DND-41 (cell line): ENCODE results near the gene GSTO1.

Source experiments
- ATAC-seq: fragments of 200-7000 bp; cut with Tn5 transposase; 3 replicates; pipeline ENCODE4 v1.9.1; 2021; ENCODE audit warnings: low read depth; ENCODE audit not compliant: insufficient read depth
- DNase-seq: peaks from one replicate; pipeline ENCODE4 v3.0.0-alpha.2; 2020
- H2AFZ ChIP-seq: 2 replicates; pipeline ENCODE4 v1.6.0; 2012; ENCODE audit warnings: low read depth, low read length
- H3K27ac ChIP-seq: 2 replicates; pipeline ENCODE4 v1.5.1; 2012; ENCODE audit warnings: low read length, inconsistent platforms
- H3K27me3 ChIP-seq: fragments of 200-600 bp; sonication (generic); 2 replicates; pipeline ENCODE4 v1.6.0; 2012; ENCODE audit warnings: low read length, mild to moderate bottlenecking, inconsistent platforms; ENCODE audit not compliant: insufficient read depth, poor library complexity
- H3K36me3 ChIP-seq: 2 replicates; pipeline ENCODE4 v1.5.1; 2012; ENCODE audit warnings: low read length, inconsistent platforms; ENCODE audit not compliant: insufficient read depth
- H3K4me1 ChIP-seq: 2 replicates; pipeline ENCODE4 v1.5.1; 2012; ENCODE audit warnings: mild to moderate bottlenecking, low read length; ENCODE audit not compliant: insufficient read depth
- H3K4me2 ChIP-seq: 2 replicates; pipeline ENCODE4 v1.6.0; 2012; ENCODE audit warnings: mild to moderate bottlenecking, moderate library complexity, low read length, inconsistent platforms; ENCODE audit not compliant: insufficient read depth
- H3K4me3 ChIP-seq, 2 experiments: fragments of 200-600 bp in 1 of 2; shearing (Covaris generic) in 1 of 2; 2 replicates each; pipeline ENCODE4 v1.5.1; 2012 to 2016; ENCODE audit warnings: inconsistent platforms in 2 of 2, low read length in 2 of 2, mild to moderate bottlenecking in 2 of 2, low read depth in 1 of 2, moderate library complexity in 1 of 2
- H3K79me2 ChIP-seq: 2 replicates; pipeline ENCODE4 v1.6.0; 2012; ENCODE audit warnings: low read length, inconsistent platforms; ENCODE audit not compliant: insufficient read depth
- H3K9ac ChIP-seq: 2 replicates; pipeline ENCODE4 v1.6.0; 2012; ENCODE audit warnings: low read depth, mild to moderate bottlenecking, inconsistent platforms, low read length, moderate library complexity
- H3K9me3 ChIP-seq: 2 replicates; pipeline ENCODE4 v1.5.1; 2012; ENCODE audit warnings: low read length, moderate library complexity, mild to moderate bottlenecking, inconsistent platforms; ENCODE audit not compliant: insufficient read depth, severe bottlenecking
- H4K20me1 ChIP-seq: 2 replicates; pipeline ENCODE4 v1.6.0; 2012; ENCODE audit warnings: low read length; ENCODE audit not compliant: insufficient read depth
- CTCF ChIP-seq: IDR thresholded peaks from 2 replicates; pipeline ENCODE4 v1.5.1; 2012; ENCODE audit warnings: borderline replicate concordance, low read length, moderate library complexity, mild to moderate bottlenecking; ENCODE audit not compliant: poor library complexity, severe bottlenecking; ENCODE audit errors: extremely low read depth
- EZH2 ChIP-seq: IDR thresholded peaks from 3 replicates; pipeline ENCODE4 v1.6.1; 2012; ENCODE audit warnings: borderline replicate concordance, low read depth, mild to moderate bottlenecking, moderate library complexity, low read length, inconsistent platforms; ENCODE audit not compliant: severe bottlenecking

The GSTO1 gene

GRCh38 chr10:104281694-104282093, 27.0 kb downstream of the GSTO1 start:
- H3K9me3 ChIP-seq, result no peaks in the 10 kb centered on the region
- H3K36me3 ChIP-seq, result no peaks in the 10 kb centered on the region
- H3K9ac ChIP-seq, result no peak overlapping the region
- DNase-seq (no peak), ATAC-seq (no peak)
- H4K20me1 ChIP-seq, result no peaks in the 10 kb centered on the region
- no peaks in the 10 kb centered on the region for H3K79me2 ChIP-seq
- H3K4me1 ChIP-seq, result no peaks in the 10 kb centered on the region
- H3K27ac ChIP-seq, result no peak overlapping the region
- no peak overlapping the region for H2AFZ ChIP-seq
- peaks cover 10% of the 10 kb centered on the region for H3K27me3 ChIP-seq
- no peak overlapping the region for H3K4me3 ChIP-seq
- no peak overlapping the region for H3K4me2 ChIP-seq
- TF ChIP-seq EZH2 (no peak), CTCF (no peak)

- H3K4me1 ChIP-seq, result no peaks in the 10 kb centered on the region
- ATAC-seq, result no peak
These were observed 30.2 kb downstream of the GSTO1 start for GRCh38 chr10:104284846-104285245.

GRCh38 chr10:104286939-104287338, 32.2 kb downstream of the GSTO1 start:
- Histone ChIP-seq H3K36me3 (no peaks in the 10 kb centered on the region), H3K4me2 (no peak overlapping the region), H3K27me3 (peaks cover 19% of the 10 kb centered on the region), H3K4me3 (no peak overlapping the region), H3K4me1 (peaks cover 5% of the 10 kb centered on the region), H3K9me3 (no peaks in the 10 kb centered on the region), H4K20me1 (no peaks in the 10 kb centered on the region), H2AFZ (no peak overlapping the region), H3K9ac (no peak overlapping the region), H3K27ac (no peak overlapping the region), H3K79me2 (no peaks in the 10 kb centered on the region)
- TF ChIP-seq EZH2, result no peak
- no peak for TF ChIP-seq CTCF
- ATAC-seq, result no peak
- DNase-seq, result no peak

More at GRCh38 chr10:104284846-104285245, 30.2 kb downstream of the GSTO1 start:
- H3K36me3 ChIP-seq, result no peaks in the 10 kb centered on the region
- no peak overlapping the region for H3K4me3 ChIP-seq
- no peak overlapping the region for H3K9ac ChIP-seq
- peaks cover 10% of the 10 kb centered on the region for H3K27me3 ChIP-seq
- no peaks in the 10 kb centered on the region for H3K9me3 ChIP-seq
- no peak for TF ChIP-seq EZH2
- no peak for TF ChIP-seq CTCF
- no peak overlapping the region for H3K27ac ChIP-seq
- no peaks in the 10 kb centered on the region for H4K20me1 ChIP-seq
- DNase-seq, result no peak
- H3K79me2 ChIP-seq, result no peaks in the 10 kb centered on the region
- no peak overlapping the region for H3K4me2 ChIP-seq
- H2AFZ ChIP-seq, result no peak overlapping the region

- no peak overlapping the region for H3K4me3 ChIP-seq
These were observed 33.7 kb downstream of the GSTO1 start for GRCh38 chr10:104288355-104288754.

More at GRCh38 chr10:104288355-104288754, 33.7 kb downstream of the GSTO1 start:
- Histone ChIP-seq H3K27me3 (peaks cover 13% of the 10 kb centered on the region), H3K79me2 (no peaks in the 10 kb centered on the region), H3K4me2 (no peak overlapping the region), H3K9me3 (no peaks in the 10 kb centered on the region), H2AFZ (no peak overlapping the region), H4K20me1 (no peaks in the 10 kb centered on the region), H3K9ac (no peak overlapping the region), H3K27ac (no peak overlapping the region), H3K36me3 (no peaks in the 10 kb centered on the region), H3K4me1 (peaks cover 5% of the 10 kb centered on the region)
- no peak for DNase-seq
- TF ChIP-seq EZH2 (no peak), CTCF (no peak)
- ATAC-seq, result no peak
